Sigmoid colon (tissue), 7 donors: ENCODE measurements around the gene ARHGAP28. TPM values are rescaled to one million over a fixed set of nuclear protein-coding genes. Genes with fewer than 3 reads are reported as not detected.

Experiments used
- DNase-seq: peaks from one replicate; pipeline ENCODE4 v3.0.0-alpha.2; 2019
- H3K27ac ChIP-seq, 4 donors: fragments of 200-600 bp; sonication (generic); one replicate each; pipeline ENCODE4 v1.5.1; 2016 to 2019; ENCODE audit warnings: mild to moderate bottlenecking in 1 of 4
- H3K27me3 ChIP-seq, 3 donors: fragments of 200-600 bp; sonication (generic); one replicate each; pipeline ENCODE4 v1.5.1; 2019; ENCODE audit warnings: mild to moderate bottlenecking in 1 of 3
- H3K36me3 ChIP-seq, 4 donors: fragments of 200-600 bp; sonication (generic); one replicate each; pipeline ENCODE4 v1.5.1; 2016 to 2019
- H3K4me1 ChIP-seq, 4 donors: fragments of 200-600 bp; sonication (generic); one replicate each; pipeline ENCODE4 v1.5.1; 2017 to 2019
- H3K4me3 ChIP-seq, 4 donors: fragments of 200-600 bp; sonication (generic); one replicate each; pipeline ENCODE4 v1.5.1; 2017 to 2019; ENCODE audit warnings: mild to moderate bottlenecking in 2 of 4, moderate library complexity in 1 of 4
- H3K9me3 ChIP-seq, 4 donors: fragments of 200-600 bp in 3 of 4; sonication (generic) in 3 of 4; one replicate each; pipeline versions ENCODE4 v1.5.1 to v1.6.1; 2013 to 2019
- CTCF ChIP-seq, 4 experiments: fragments of 450-650 bp in 3 of 4; fragments of 200-600 bp in 1 of 4; IDR thresholded peaks; one replicate each; pipeline ENCODE4 v1.5.1; 2016 to 2019; ENCODE audit warnings: antibody characterized with exemption in 4 of 4, mild to moderate bottlenecking in 3 of 4, moderate library complexity in 2 of 4
- EP300 ChIP-seq, 4 donors: sonication (generic); formaldehyde crosslinking; IDR thresholded peaks; one replicate each; pipeline ENCODE4 v1.6.1; 2017; ENCODE audit warnings: antibody characterized with exemption in 4 of 4
- POLR2A ChIP-seq, 2 donors: fragments of 450-650 bp; IDR thresholded peaks; one replicate each; pipeline ENCODE4 v1.6.1; 2016; ENCODE audit warnings: antibody characterized with exemption in 2 of 2, mild to moderate bottlenecking in 2 of 2, moderate library complexity in 2 of 2
- POLR2AphosphoS5 ChIP-seq, 4 donors: sonication (generic); formaldehyde crosslinking; IDR thresholded peaks; one replicate each; pipeline ENCODE4 v1.6.1; 2017; ENCODE audit warnings: antibody characterized with exemption in 4 of 4
- WGBS, 2 donors: extraction: QIAGEN DNeasy Blood & Tissue Kit; methylation state at CpG; one replicate each; pipeline ENCODE4 v1.1.7; 2013; 5-methylcytosine and 5-hydroxymethylcytosine counted together
- intact Hi-C: fragments of 100-400 bp; cut with DNase I; formaldehyde crosslinking; loops from one replicate; pipeline ENCODE4 v1.15.1; 2023
- polyA plus RNA-seq, 3 donors: library from polyadenylated mRNA; stranded (reverse); fragments of 200-250 nt; gene quantifications; one replicate each; pipeline ENCODE4 v1.2.3, GENCODE V29; 2013
- total RNA-seq, 4 donors: library from RNA; depleted of rRNA; stranded (reverse); fragments of >200 nt; gene quantifications; one replicate each; pipeline ENCODE4 v1.1.0, GENCODE V29; 2016
- donor health status: healthy with polysubstance abuse.
- donor health status: Bipolar disorder and iron deficiency.
- donor health status: healthy.

The ARHGAP28 gene
- total and polyA plus RNA-seq, 7 donors, result 0.23 to 13.2 (median 4.3) TPM

- Histone ChIP-seq H3K27me3 (no peaks in the 10 kb centered on the region), H3K4me3 (no peak overlapping the region), H3K9me3 (no peaks in the 10 kb centered on the region), H3K4me1 (peaks cover 0 to 12% (median 0%) of the 10 kb centered on the region in 4 donors), H3K36me3 (no peaks in the 10 kb centered on the region), H3K27ac (no peak overlapping the region)
- 77 to 80% methylated on average over 1 of the region's 1 CpG for WGBS, 2 donors
- DNase-seq, result no peak
- intact Hi-C loops, result no loop called here
- no peak for TF ChIP-seq POLR2A (IDR thresholded peaks at IDR 0.05)
Measured at GRCh38 chr18:6874315-6874714, 144.8 kb downstream of the ARHGAP28 start.

GRCh38 chr18:6875749-6876148, 146.2 kb downstream of the ARHGAP28 start:
- Histone ChIP-seq H3K4me1 (peaks cover 0 to 12% (median 5%) of the 10 kb centered on the region in 4 donors), H3K27ac (no peak overlapping the region), H3K36me3 (no peaks in the 10 kb centered on the region), H3K4me3 (no peak overlapping the region), H3K9me3 (no peaks in the 10 kb centered on the region), H3K27me3 (no peaks in the 10 kb centered on the region)
- 42 to 71% methylated on average over 6 of the region's 6 CpGs for WGBS, 2 donors
- intact Hi-C loops, result no loop called here
- TF ChIP-seq CTCF (IDR thresholded peaks at IDR 0.05) (no peak), POLR2A (IDR thresholded peaks at IDR 0.05) (no peak), POLR2AphosphoS5 (IDR thresholded peaks at IDR 0.05) (no peak), EP300 (IDR thresholded peaks at IDR 0.05) (no peak)
- no peak for DNase-seq

- 43 to 67% methylated on average over 2 of the region's 2 CpGs for WGBS, 2 donors
- Histone ChIP-seq H3K9me3 (no peaks in the 10 kb centered on the region), H3K4me3 (no peak overlapping the region), H3K36me3 (no peaks in the 10 kb centered on the region), H3K27ac (peak overlapping the region in 2 of 4 donors; percentile 24 to 48), H3K27me3 (no peaks in the 10 kb centered on the region), H3K4me1 (peaks cover 0 to 19% (median 14%) of the 10 kb centered on the region in 4 donors)
- TF ChIP-seq POLR2A (IDR thresholded peaks at IDR 0.05), result no peak
- no peak for TF ChIP-seq EP300 (IDR thresholded peaks at IDR 0.05)
- DNase-seq, result no peak
- intact Hi-C loops, result no loop called here
Measured at GRCh38 chr18:6876641-6877041, 147.1 kb downstream of the ARHGAP28 start.

GRCh38 chr18:6877288-6877687, 147.8 kb downstream of the ARHGAP28 start:
- Histone ChIP-seq H3K27ac (peak overlapping the region in 3 of 4 donors; percentile 7 to 48 (median 24)), H3K9me3 (no peaks in the 10 kb centered on the region), H3K4me1 (peaks cover 0 to 19% (median 16%) of the 10 kb centered on the region in 4 donors), H3K4me3 (no peak overlapping the region), H3K36me3 (no peaks in the 10 kb centered on the region), H3K27me3 (no peaks in the 10 kb centered on the region)
- DNase-seq, result no peak
- 85% methylated on average over 14 of the region's 14 CpGs for WGBS, 2 donors
- intact Hi-C loops, result no loop called here
- TF ChIP-seq POLR2A (IDR thresholded peaks at IDR 0.05), result no peak
- TF ChIP-seq POLR2AphosphoS5 (IDR thresholded peaks at IDR 0.05), result no peak

- DNase-seq, result no peak
- TF ChIP-seq CTCF (IDR thresholded peaks at IDR 0.05) (no peak), POLR2AphosphoS5 (IDR thresholded peaks at IDR 0.05) (no peak), POLR2A (IDR thresholded peaks at IDR 0.05) (no peak), EP300 (IDR thresholded peaks at IDR 0.05) (no peak)
- Histone ChIP-seq H3K4me3 (no peak overlapping the region), H3K36me3 (no peaks in the 10 kb centered on the region), H3K27me3 (no peaks in the 10 kb centered on the region), H3K27ac (peak overlapping the region in 1 of 4 donors; percentile 52), H3K9me3 (no peaks in the 10 kb centered on the region), H3K4me1 (peaks cover 0 to 19% (median 16%) of the 10 kb centered on the region in 4 donors)
- intact Hi-C loops, result no loop called here
- 79 to 83% methylated on average over 11 of the region's 11 CpGs for WGBS, 2 donors
Measured at GRCh38 chr18:6878556-6879297, 149.2 kb downstream of the ARHGAP28 start.

GRCh38 chr18:6879508-6880195, 150.1 kb downstream of the ARHGAP28 start:
- H3K27me3 ChIP-seq, result no peaks in the 10 kb centered on the region
- intact Hi-C loops, result no loop called here
- H3K36me3 ChIP-seq, result no peaks in the 10 kb centered on the region
- H3K4me3 ChIP-seq, result no peak overlapping the region
- DNase-seq, result no peak
- whole genome bisulfite sequencing, 2 donors, result 75 to 82% methylated on average over 14 of the region's 14 CpGs
- peaks cover 0 to 19% (median 16%) of the 10 kb centered on the region in 4 donors for H3K4me1 ChIP-seq
- no peaks in the 10 kb centered on the region for H3K9me3 ChIP-seq
- H3K27ac ChIP-seq, result peak overlapping the region in 1 of 4 donors; percentile 52
- TF ChIP-seq POLR2AphosphoS5 (IDR thresholded peaks at IDR 0.05) (no peak), POLR2A (IDR thresholded peaks at IDR 0.05) (no peak), CTCF (IDR thresholded peaks at IDR 0.05) (no peak), EP300 (IDR thresholded peaks at IDR 0.05) (no peak)
